Cardiac muscle cell (in vitro differentiated cells and primary cell): ENCODE measurements around the gene FERD3L. TPM values are rescaled to one million over a fixed set of nuclear protein-coding genes. Genes with fewer than 3 reads are reported as not detected.

Experiments
- DNase-seq, 2 donors: peaks; one replicate each; pipeline versions ENCODE4 v3.0.0 to v3.0.0-alpha.2; 2010 to 2017; ENCODE audit warnings: low read depth in 1 of 2, low spot score in 1 of 2
- H3K27ac ChIP-seq: fragments of 200-600 bp; sonication (generic); 2 replicates; pipeline ENCODE4 v1.5.1; 2016
- H3K27me3 ChIP-seq: fragments of 200-600 bp; sonication (generic); 2 replicates; pipeline ENCODE4 v1.6.0; 2016; ENCODE audit warnings: control low read depth
- H3K36me3 ChIP-seq: fragments of 200-600 bp; sonication (generic); 2 replicates; pipeline ENCODE4 v1.5.1; 2016; ENCODE audit warnings: control low read depth
- H3K4me1 ChIP-seq: fragments of 200-600 bp; sonication (generic); 2 replicates; pipeline ENCODE4 v1.8.1; 2017; ENCODE audit warnings: low read depth, mild to moderate bottlenecking, mixed run types
- H3K4me3 ChIP-seq: fragments of 200-600 bp; sonication (generic); 2 replicates; pipeline ENCODE4 v1.5.1; 2016; ENCODE audit warnings: mild to moderate bottlenecking
- H3K9me3 ChIP-seq: fragments of 200-600 bp; sonication (generic); 2 replicates; pipeline ENCODE4 v1.5.1; 2017; ENCODE audit warnings: low read depth, mild to moderate bottlenecking, control low read depth
- CTCF ChIP-seq: IDR thresholded peaks from 2 replicates; pipeline ENCODE4 v1.5.1; 2012; ENCODE audit warnings: low read depth, mild to moderate bottlenecking, low read length
- polyA plus RNA-seq: library from polyadenylated mRNA; unstranded; fragments of >200 nt; fragmentation: Nextera tagmentation; extraction: Ambion mirVana; gene quantifications from 2 replicates; pipeline ENCODE4 v1.2.1, GENCODE V29; 2016
- total RNA-seq: library from RNA; depleted of rRNA; stranded (reverse); fragments of >200 nt; gene quantifications from 2 replicates; pipeline ENCODE4 v1.2.3, GENCODE V29; 2016

The FERD3L gene
- total and polyA plus RNA-seq, 2 experiments from 2014 or later = not detected

- H3K4me3 ChIP-seq = peak overlapping the region; percentile 85
- no peak for TF ChIP-seq CTCF
- peaks cover 43% of the 10 kb centered on the region for H3K4me1 ChIP-seq
- H3K9me3 ChIP-seq = no peaks in the 10 kb centered on the region
- DNase-seq = peak; percentile 56 to 72
- H3K36me3 ChIP-seq = no peaks in the 10 kb centered on the region
- H3K27ac ChIP-seq = peak overlapping the region; percentile 54
- H3K27me3 ChIP-seq = peaks cover 46% of the 10 kb centered on the region
Observed at GRCh38 chr7:19116121-19117090, 28.8 kb downstream of the FERD3L start.

- Histone ChIP-seq H3K27ac (no peak overlapping the region), H3K36me3 (no peaks in the 10 kb centered on the region), H3K9me3 (no peaks in the 10 kb centered on the region), H3K4me3 (peak overlapping the region; percentile 85), H3K27me3 (peaks cover 41% of the 10 kb centered on the region), H3K4me1 (peaks cover 56% of the 10 kb centered on the region)
- no peak for TF ChIP-seq CTCF
- DNase-seq = peak in 1 of 2 donors; percentile 41
Observed at GRCh38 chr7:19114551-19114855, 30.7 kb downstream of the FERD3L start.

GRCh38 chr7:19113855-19114550 is 31.2 kb downstream of the FERD3L start:
- Histone ChIP-seq H3K9me3 (no peaks in the 10 kb centered on the region), H3K4me3 (peak overlapping the region; percentile 85), H3K4me1 (peaks cover 59% of the 10 kb centered on the region), H3K27ac (no peak overlapping the region), H3K27me3 (peaks cover 37% of the 10 kb centered on the region), H3K36me3 (no peaks in the 10 kb centered on the region)
- peak in 1 of 2 donors; percentile 28 for DNase-seq
- no peak for TF ChIP-seq CTCF

- Histone ChIP-seq H3K27me3 (peaks cover 28% of the 10 kb centered on the region), H3K4me3 (peak overlapping the region; percentile 28), H3K27ac (no peak overlapping the region), H3K36me3 (no peaks in the 10 kb centered on the region), H3K4me1 (peaks cover 58% of the 10 kb centered on the region), H3K9me3 (no peaks in the 10 kb centered on the region)
- TF ChIP-seq CTCF = no peak
- no peak for DNase-seq
Observed at GRCh38 chr7:19113002-19113350, 32.2 kb downstream of the FERD3L start.

GRCh38 chr7:19112274-19113001 is 32.8 kb downstream of the FERD3L start:
- Histone ChIP-seq H3K36me3 (no peaks in the 10 kb centered on the region), H3K9me3 (no peaks in the 10 kb centered on the region), H3K4me3 (peak overlapping the region; percentile 28), H3K27ac (no peak overlapping the region), H3K27me3 (peaks cover 29% of the 10 kb centered on the region), H3K4me1 (peaks cover 59% of the 10 kb centered on the region)
- peak; percentile 28 to 78 for DNase-seq
- TF ChIP-seq CTCF = no peak
